ENCODE measurements around the gene PLA2G4B.

GRCh38 chr15:41804361-41804760, 34.3 kb upstream of the PLA2G4B start:
- TF ChIP-seq EZH2 (IDR thresholded peaks at IDR 0.05; ENCODE audit: insufficient read depth, poor library complexity, severe bottlenecking) (no peak), EZH2phosphoT487 (IDR thresholded peaks at IDR 0.05; ENCODE audit: insufficient read depth, low read depth) (no peak)
